ENCODE data around the gene EXD3.
A peak's percentile ranks its signal among the peaks of the same experiment; 100 is the strongest.

EXD3 gene

GRCh38 chr9:137441935-137442321, 19.0 kb upstream of the EXD3 start:
- no peak overlapping the region for H3K27ac ChIP-seq
- no peak overlapping the region for H3K4me3 ChIP-seq (ENCODE audit: low read depth, low read length)
- TF ChIP-seq CTCF (IDR thresholded peaks at IDR 0.05; ENCODE audit: low read depth, low read length, missing control alignments), result no peak
- in situ Hi-C loops (cut with HindIII; ENCODE audit: low pct_ligation_motif_present, low sequenced_read_pairs), result no loop called here
- no peaks in the 10 kb centered on the region for H3K36me3 ChIP-seq (replicated peaks)
- no peak for DNase-seq
- H3K27me3 ChIP-seq (replicated peaks), result no peaks in the 10 kb centered on the region

- TF ChIP-seq CTCF (IDR thresholded peaks at IDR 0.05; ENCODE audit: low read depth, low read length, missing control alignments), result no peak
- H3K27me3 ChIP-seq (replicated peaks), result no peaks in the 10 kb centered on the region
- no peak within 1 kb of the TSS for H3K27ac ChIP-seq
- in situ Hi-C loops (cut with HindIII; ENCODE audit: low pct_ligation_motif_present, low sequenced_read_pairs), result no loop called here
- DNase-seq, result no peak
- H3K4me3 ChIP-seq (ENCODE audit: low read depth, low read length), result peak within 1 kb of the TSS; percentile 22
- H3K36me3 ChIP-seq (replicated peaks), result no peaks in the 10 kb centered on the region
Observed at GRCh38 chr9:137441289-137441934, 18.4 kb upstream of the EXD3 start, which contains the start of gene ENTPD8. TSS of gene ENTPD8 (minus strand) at chr9:137441357. CDS start at chr9:137438285, 3,072 bp downstream.

- no peak for DNase-seq
- Histone ChIP-seq H3K4me3 (ENCODE audit: low read depth, low read length) (no peak overlapping the region), H3K27me3 (replicated peaks) (no peaks in the 10 kb centered on the region)
Observed at GRCh38 chr9:137439158-137439714, 16.3 kb upstream of the EXD3 start.

GRCh38 chr9:137438591-137439157, 15.7 kb upstream of the EXD3 start:
- in situ Hi-C loops (cut with HindIII; ENCODE audit: low pct_ligation_motif_present, low sequenced_read_pairs), result no loop called here
- no peaks in the 10 kb centered on the region for H3K27me3 ChIP-seq (replicated peaks)
- no peak overlapping the region for H3K27ac ChIP-seq
- DNase-seq, result no peak
- H3K36me3 ChIP-seq (replicated peaks), result no peaks in the 10 kb centered on the region
- no peak overlapping the region for H3K4me3 ChIP-seq (ENCODE audit: low read depth, low read length)
- TF ChIP-seq CTCF (IDR thresholded peaks at IDR 0.05; ENCODE audit: low read depth, low read length, missing control alignments), result no peak

More at GRCh38 chr9:137439158-137439714, 16.3 kb upstream of the EXD3 start:
- TF ChIP-seq CTCF (IDR thresholded peaks at IDR 0.05; ENCODE audit: low read depth, low read length, missing control alignments), result no peak
- Histone ChIP-seq H3K27ac (no peak overlapping the region), H3K36me3 (replicated peaks) (no peaks in the 10 kb centered on the region)
- in situ Hi-C loops (cut with HindIII; ENCODE audit: low pct_ligation_motif_present, low sequenced_read_pairs), result no loop called here

GRCh38 chr9:137437691-137438590, 15.0 kb upstream of the EXD3 start:
- DNase-seq, result no peak
- TF ChIP-seq CTCF (IDR thresholded peaks at IDR 0.05; ENCODE audit: low read depth, low read length, missing control alignments), result no peak
- Histone ChIP-seq H3K27ac (no peak overlapping the region), H3K4me3 (ENCODE audit: low read depth, low read length) (no peak overlapping the region), H3K27me3 (replicated peaks) (no peaks in the 10 kb centered on the region), H3K36me3 (replicated peaks) (no peaks in the 10 kb centered on the region)
- in situ Hi-C loops (cut with HindIII; ENCODE audit: low pct_ligation_motif_present, low sequenced_read_pairs), result no loop called here

All from brain microvascular endothelial cell (primary cell).